GM19099 (cell line): Measurements from ENCODE around the gene CHMP1A.

ENCODE experiments used
- POLR2A ChIP-seq: IDR thresholded peaks from 3 replicates; pipeline ENCODE4 v1.6.1; 2011; ENCODE audit warnings: low read depth; ENCODE audit not compliant: insufficient read length; ENCODE audit errors: extremely low read depth

CHMP1A gene

GRCh38 chr16:89657442-89658220 is at the start of gene CHMP1A, which contains the start of gene SPATA33:
Gene CHMP1A (minus strand): TSS chr16:89657708. CDS start chr16:89657588, 120 bp downstream.
Gene SPATA33 (plus strand): TSS chr16:89657836. CDS start chr16:89657912, 76 bp downstream.
- TF ChIP-seq POLR2A, result peak; percentile 84

GRCh38 chr16:89706518-89707260 is 49.2 kb upstream of the CHMP1A start:
- no peak for TF ChIP-seq POLR2A

- TF ChIP-seq POLR2A, result no peak
Observed at GRCh38 chr16:89705006-89705405, 47.5 kb upstream of the CHMP1A start.

- TF ChIP-seq POLR2A, result no peak
Observed at GRCh38 chr16:89704281-89704680, 46.8 kb upstream of the CHMP1A start.

GRCh38 chr16:89701425-89702406 is 44.2 kb upstream of the CHMP1A start, which contains the start of gene SPATA2L:
Gene SPATA2L (minus strand): TSS chr16:89701705. CDS start chr16:89701232, 473 bp downstream.
- peak; percentile 56 for TF ChIP-seq POLR2A

- TF ChIP-seq POLR2A, result no peak
Observed at GRCh38 chr16:89700649-89701424, 43.3 kb upstream of the CHMP1A start.

DNA sequence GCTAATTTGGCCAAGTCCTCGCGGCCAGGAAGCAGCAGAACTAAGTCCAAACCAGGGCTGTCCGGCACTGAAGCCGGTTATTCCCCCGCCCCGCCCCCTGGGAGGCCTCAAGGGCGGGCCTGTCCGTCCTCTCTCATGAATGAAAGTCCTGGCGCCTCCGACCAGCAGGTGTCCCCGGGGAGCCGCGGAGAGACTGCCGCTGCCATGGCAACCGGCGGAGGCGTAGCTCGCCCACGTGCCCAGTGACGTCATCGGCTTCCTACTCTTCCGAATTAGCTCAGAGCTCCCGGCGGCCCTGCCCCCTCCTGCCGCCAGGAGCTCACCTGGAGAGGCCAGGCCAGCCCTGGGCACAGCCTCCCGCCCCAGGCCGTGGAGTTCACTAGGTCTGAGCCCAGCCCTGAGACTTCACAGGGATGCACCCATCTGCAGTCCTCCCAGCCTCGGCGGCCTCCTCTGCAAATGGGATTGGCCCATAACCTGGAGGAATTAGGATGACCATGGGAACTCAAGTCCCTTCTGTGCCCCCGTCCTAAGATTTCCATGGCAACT is 42.7 kb upstream of the CHMP1A start:
- TF ChIP-seq POLR2A, result peak; percentile 29

DNA sequence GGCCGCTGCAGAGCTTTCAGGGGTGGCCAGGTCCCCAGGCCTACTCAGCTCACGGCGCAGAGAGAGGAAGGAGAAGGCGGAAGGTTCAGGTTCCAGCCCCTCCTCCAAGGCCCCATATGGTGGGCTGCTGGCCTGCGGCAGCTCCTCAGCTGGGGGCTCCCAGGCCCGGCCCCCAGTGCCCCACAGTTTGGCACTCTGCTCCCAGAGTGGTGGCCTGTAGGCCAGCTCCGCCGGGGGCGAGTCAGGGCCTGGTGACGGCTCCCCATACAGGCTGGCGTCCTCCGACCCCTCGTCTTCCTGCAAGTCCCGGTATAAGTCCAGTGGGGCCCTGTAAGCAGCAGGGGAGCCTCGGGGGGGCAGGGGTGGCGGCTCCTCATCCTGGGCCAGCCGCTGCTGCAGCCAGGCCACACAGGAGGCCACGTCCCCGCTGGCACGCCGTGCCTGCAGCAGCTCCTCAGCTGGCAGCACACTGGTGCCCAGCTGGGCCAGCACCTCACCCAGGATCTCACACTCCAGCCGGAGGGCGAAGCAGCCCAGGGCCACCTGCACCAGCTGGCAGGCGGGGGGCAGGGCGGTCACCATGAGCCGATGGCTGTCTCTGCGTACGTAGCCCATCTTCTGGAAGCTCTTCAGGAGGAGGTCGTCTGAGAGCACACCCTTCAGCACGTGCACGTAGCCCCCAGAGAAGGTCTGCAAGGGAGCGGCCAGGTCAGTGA is 40.3 kb upstream of the CHMP1A start:
- no peak for TF ChIP-seq POLR2A

GRCh38 chr16:89697161-89697615 is 39.7 kb upstream of the CHMP1A start:
- TF ChIP-seq POLR2A, result no peak

DNA sequence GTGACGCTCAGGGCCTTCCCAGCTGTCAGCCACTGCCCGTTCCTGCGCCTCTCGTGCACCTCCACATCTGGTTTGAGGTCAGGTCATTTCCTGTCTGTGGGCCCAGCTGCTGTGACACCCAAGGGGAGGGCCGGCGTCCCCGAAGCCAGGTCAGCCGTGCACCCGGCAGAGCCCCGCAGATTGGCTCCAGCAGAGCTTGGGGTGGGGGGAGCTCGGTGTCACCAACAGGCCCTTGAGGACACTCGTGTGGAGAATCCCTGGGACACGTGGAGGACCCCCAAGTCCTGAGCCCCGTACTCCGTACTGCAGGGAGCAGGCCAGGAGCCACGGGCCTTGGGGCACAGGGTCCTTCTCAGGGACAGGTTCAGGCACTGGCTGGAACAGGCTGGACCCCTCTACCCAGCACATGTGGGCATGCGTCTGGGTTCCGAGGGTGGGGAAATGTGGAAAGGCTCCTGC is 39.2 kb upstream of the CHMP1A start:
- TF ChIP-seq POLR2A, result no peak

DNA sequence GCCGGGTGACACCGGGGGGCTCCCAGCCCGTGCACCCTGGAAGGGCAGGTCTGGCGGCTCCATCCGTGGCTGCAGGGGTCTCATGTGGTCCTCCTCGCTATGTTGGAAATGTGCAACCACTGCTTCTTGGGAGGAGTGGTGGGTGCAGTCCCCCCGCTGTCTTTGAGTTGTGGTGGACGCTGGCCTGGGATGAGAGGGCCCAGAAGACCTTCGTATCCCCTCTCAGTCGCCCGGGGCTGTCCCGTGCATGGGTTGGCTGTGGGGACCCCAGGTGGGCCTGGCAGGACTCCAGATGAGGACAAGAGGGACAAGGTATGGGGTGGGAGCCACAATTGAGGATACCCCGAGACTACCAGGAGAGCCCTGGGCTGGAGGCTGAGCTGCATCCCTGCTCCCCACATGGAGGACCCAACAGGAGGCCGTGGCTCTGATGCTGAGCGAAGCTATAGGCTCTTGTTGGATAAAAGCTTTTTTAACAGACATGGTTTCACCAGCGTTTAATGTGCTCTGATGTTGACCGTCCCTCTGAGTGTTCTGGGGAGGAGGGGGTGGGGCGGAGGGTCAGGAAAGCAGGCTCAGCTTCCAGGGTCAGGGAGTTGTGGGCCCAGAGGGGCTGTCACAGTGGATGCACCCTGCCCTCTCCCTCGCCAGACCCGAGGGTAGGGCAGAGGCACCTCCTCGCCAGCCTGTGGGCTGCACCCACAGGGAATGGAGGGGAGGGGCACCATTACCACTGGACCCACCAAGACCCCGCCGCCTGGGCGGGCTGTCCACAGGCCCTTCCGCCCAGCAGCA is 38.6 kb upstream of the CHMP1A start:
- no peak for TF ChIP-seq POLR2A
